ENCODE results near the gene FOXP1. TPM values are rescaled to one million over a fixed set of nuclear protein-coding genes. Genes with fewer than 3 reads are reported as not detected.

FOXP1 gene
- total and polyA plus RNA-seq, 2 donors from 2014 or later = 6.7 to 87.2 TPM

GRCh38 chr3:71303627-71304200 is 279.8 kb downstream of the FOXP1 start:
- TF ChIP-seq CTCF (IDR thresholded peaks at IDR 0.05; ENCODE audit: borderline replicate concordance, extremely low read depth, insufficient read depth) = no peak
- Histone ChIP-seq H3K36me3 (ENCODE audit: control insufficient read depth in 2 of 3, insufficient read depth in 3 of 3, low read length in 3 of 3) (no peaks in the 10 kb centered on the region), H3K27ac (ENCODE audit: low read depth in 2 of 2, low read length in 2 of 2) (no peak overlapping the region), H3K4me1 (ENCODE audit: control insufficient read depth in 2 of 3, insufficient read depth in 2 of 3, low read depth in 1 of 3, low read length in 3 of 3) (no peaks in the 10 kb centered on the region), H3K9ac (ENCODE audit: low read length in 3 of 3) (no peak overlapping the region), H3K27me3 (ENCODE audit: control insufficient read depth, insufficient read depth, low read length) (no peaks in the 10 kb centered on the region), H3K9me3 (ENCODE audit: control insufficient read depth in 2 of 3, insufficient read depth in 1 of 3, low read length in 3 of 3) (no peaks in the 10 kb centered on the region), H3K4me3 (ENCODE audit: low read length in 3 of 3) (no peak overlapping the region)
- intact Hi-C loops (cut with DNase I) = no loop called here
- no peak for DNase-seq
- no peak for FAIRE-seq

- no peak for DNase-seq
- FAIRE-seq = no peak
- Histone ChIP-seq H3K4me1 (ENCODE audit: control insufficient read depth in 2 of 3, insufficient read depth in 2 of 3, low read depth in 1 of 3, low read length in 3 of 3) (no peaks in the 10 kb centered on the region), H3K4me3 (ENCODE audit: low read length in 3 of 3) (no peak overlapping the region), H3K36me3 (ENCODE audit: control insufficient read depth in 2 of 3, insufficient read depth in 3 of 3, low read length in 3 of 3) (no peaks in the 10 kb centered on the region), H3K9ac (ENCODE audit: low read length in 3 of 3) (no peak overlapping the region), H3K9me3 (ENCODE audit: control insufficient read depth in 2 of 3, insufficient read depth in 1 of 3, low read length in 3 of 3) (no peaks in the 10 kb centered on the region), H3K27ac (ENCODE audit: low read depth in 2 of 2, low read length in 2 of 2) (no peak overlapping the region), H3K27me3 (ENCODE audit: control insufficient read depth, insufficient read depth, low read length) (no peaks in the 10 kb centered on the region)
- intact Hi-C loops (cut with DNase I) = no loop called here
- TF ChIP-seq CTCF (IDR thresholded peaks at IDR 0.05; ENCODE audit: borderline replicate concordance, extremely low read depth, insufficient read depth) = no peak
Measured at GRCh38 chr3:71302604-71303003, 280.9 kb downstream of the FOXP1 start.

- no peak for TF ChIP-seq CTCF (IDR thresholded peaks at IDR 0.05; ENCODE audit: borderline replicate concordance, extremely low read depth, insufficient read depth)
- H3K27me3 ChIP-seq (ENCODE audit: control insufficient read depth, insufficient read depth, low read length) = no peaks in the 10 kb centered on the region
- H3K36me3 ChIP-seq (ENCODE audit: control insufficient read depth in 2 of 3, insufficient read depth in 3 of 3, low read length in 3 of 3) = no peaks in the 10 kb centered on the region
- H3K4me3 ChIP-seq (ENCODE audit: low read length in 3 of 3) = no peak overlapping the region
- no peak overlapping the region for H3K9ac ChIP-seq (ENCODE audit: low read length in 3 of 3)
- no peaks in the 10 kb centered on the region for H3K9me3 ChIP-seq (ENCODE audit: control insufficient read depth in 2 of 3, insufficient read depth in 1 of 3, low read length in 3 of 3)
- FAIRE-seq (no peak), DNase-seq (no peak)
- intact Hi-C loops (cut with DNase I) = no loop called here
- no peaks in the 10 kb centered on the region for H3K4me1 ChIP-seq (ENCODE audit: control insufficient read depth in 2 of 3, insufficient read depth in 2 of 3, low read depth in 1 of 3, low read length in 3 of 3)
- no peak overlapping the region for H3K27ac ChIP-seq (ENCODE audit: low read depth in 2 of 2, low read length in 2 of 2)
Measured at GRCh38 chr3:71300951-71301393, 282.6 kb downstream of the FOXP1 start.

- no peak overlapping the region for H3K4me3 ChIP-seq (ENCODE audit: low read length in 3 of 3)
- no peak overlapping the region for H3K27ac ChIP-seq (ENCODE audit: low read depth in 2 of 2, low read length in 2 of 2)
- no peaks in the 10 kb centered on the region for H3K9me3 ChIP-seq (ENCODE audit: control insufficient read depth in 2 of 3, insufficient read depth in 1 of 3, low read length in 3 of 3)
- H3K36me3 ChIP-seq (ENCODE audit: control insufficient read depth in 2 of 3, insufficient read depth in 3 of 3, low read length in 3 of 3) = no peaks in the 10 kb centered on the region
- no peaks in the 10 kb centered on the region for H3K27me3 ChIP-seq (ENCODE audit: control insufficient read depth, insufficient read depth, low read length)
- no peak overlapping the region for H3K9ac ChIP-seq (ENCODE audit: low read length in 3 of 3)
- intact Hi-C loops (cut with DNase I) = no loop called here
- no peak for TF ChIP-seq CTCF (IDR thresholded peaks at IDR 0.05; ENCODE audit: borderline replicate concordance, extremely low read depth, insufficient read depth)
- no peaks in the 10 kb centered on the region for H3K4me1 ChIP-seq (ENCODE audit: control insufficient read depth in 2 of 3, insufficient read depth in 2 of 3, low read depth in 1 of 3, low read length in 3 of 3)
- DNase-seq (no peak), FAIRE-seq (no peak)
Measured at GRCh38 chr3:71299160-71299559, 284.4 kb downstream of the FOXP1 start.
